Neutrophil (primary cell): ENCODE results near the gene KLHL25.

Source experiments
- H3K27ac ChIP-seq: fragments of 200-600 bp; sonication (generic); 2 replicates; pipeline ENCODE4 v1.5.1; 2016; ENCODE audit warnings: mild to moderate bottlenecking, moderate library complexity
- H3K27me3 ChIP-seq: fragments of 200-600 bp; sonication (generic); 2 replicates; pipeline ENCODE4 v1.6.0; 2016; ENCODE audit warnings: mild to moderate bottlenecking
- H3K36me3 ChIP-seq: fragments of 200-600 bp; sonication (generic); 2 replicates; pipeline ENCODE4 v1.5.1; 2017
- H3K4me1 ChIP-seq, 2 experiments: fragments of 200-600 bp in 1 of 2; sonication (generic) in 1 of 2; 1 replicate in 1 of 2; 2 replicates in 1 of 2; pipeline versions ENCODE4 v1.5.1 to v1.6.1; 2013 to 2016; ENCODE audit warnings: low read depth in 1 of 2, low read length in 1 of 2, mild to moderate bottlenecking in 1 of 2, moderate library complexity in 1 of 2; ENCODE audit not compliant: control insufficient read depth in 1 of 2, insufficient read depth in 1 of 2
- H3K4me3 ChIP-seq, 2 experiments: fragments of 200-600 bp in 1 of 2; sonication (generic) in 1 of 2; 1 replicate in 1 of 2; 2 replicates in 1 of 2; pipeline ENCODE4 v1.5.1; 2013 to 2016; ENCODE audit warnings: low read depth in 1 of 2, low read length in 1 of 2, mild to moderate bottlenecking in 1 of 2, moderate library complexity in 1 of 2
- H3K9me3 ChIP-seq: fragments of 200-600 bp; sonication (generic); 2 replicates; pipeline ENCODE4 v1.5.1; 2016
- CTCF ChIP-seq: fragments of 200-600 bp; sonication (generic); IDR thresholded peaks from 2 replicates; pipeline ENCODE4 v1.5.1; 2016; ENCODE audit warnings: antibody characterized with exemption

The KLHL25 gene

GRCh38 chr15:85828874-85829273, 34.1 kb upstream of the KLHL25 start:
- TF ChIP-seq CTCF, result no peak
- Histone ChIP-seq H3K4me1 (peaks cover 2 to 8% of the 10 kb centered on the region in 2 experiments), H3K27ac (no peak overlapping the region), H3K9me3 (no peaks in the 10 kb centered on the region), H3K4me3 (no peak overlapping the region), H3K27me3 (no peaks in the 10 kb centered on the region), H3K36me3 (no peaks in the 10 kb centered on the region)

- Histone ChIP-seq H3K4me1 (peaks cover 2 to 8% of the 10 kb centered on the region in 2 experiments), H3K36me3 (no peaks in the 10 kb centered on the region), H3K27me3 (no peaks in the 10 kb centered on the region), H3K27ac (no peak overlapping the region), H3K4me3 (no peak overlapping the region), H3K9me3 (no peaks in the 10 kb centered on the region)
- no peak for TF ChIP-seq CTCF
Measured at GRCh38 chr15:85828126-85828525, 33.4 kb upstream of the KLHL25 start.

- no peak for TF ChIP-seq CTCF
- Histone ChIP-seq H3K36me3 (no peaks in the 10 kb centered on the region), H3K9me3 (no peaks in the 10 kb centered on the region), H3K4me3 (no peak overlapping the region), H3K27me3 (no peaks in the 10 kb centered on the region), H3K4me1 (peaks cover 0 to 3% of the 10 kb centered on the region in 2 experiments), H3K27ac (no peak overlapping the region)
Measured at GRCh38 chr15:85826756-85827515, 32.2 kb upstream of the KLHL25 start.

GRCh38 chr15:85825719-85826118, 31.0 kb upstream of the KLHL25 start:
- Histone ChIP-seq H3K27me3 (no peaks in the 10 kb centered on the region), H3K4me1 (no peaks in the 10 kb centered on the region)
- TF ChIP-seq CTCF, result no peak

GRCh38 chr15:85825118-85825517, 30.4 kb upstream of the KLHL25 start:
- Histone ChIP-seq H3K36me3 (no peaks in the 10 kb centered on the region), H3K9me3 (no peaks in the 10 kb centered on the region), H3K27ac (no peak overlapping the region), H3K4me3 (no peak overlapping the region), H3K27me3 (no peaks in the 10 kb centered on the region), H3K4me1 (no peaks in the 10 kb centered on the region)
- TF ChIP-seq CTCF, result no peak

More at GRCh38 chr15:85825719-85826118, 31.0 kb upstream of the KLHL25 start:
- Histone ChIP-seq H3K36me3 (no peaks in the 10 kb centered on the region), H3K9me3 (no peaks in the 10 kb centered on the region), H3K27ac (no peak overlapping the region), H3K4me3 (no peak overlapping the region)
